GM20000 (cell line): Measurements from ENCODE around the gene RAD50.

Experiments
- DNase-seq: peaks from one replicate; pipeline ENCODE4 v3.0.0; 2012; ENCODE audit warnings: low spot score
- TF ChIP-seq, protein P1 (sequence below): IDR thresholded peaks from 2 replicates; pipeline ENCODE4 v1.5.1; 2012; ENCODE audit warnings: mild to moderate bottlenecking, control low read depth; ENCODE audit errors: extremely low read depth, missing control alignments

Gene RAD50

GRCh38 chr5:132664696-132665209 lies 108.0 kb downstream of the RAD50 start:
- TF ChIP-seq, protein P1, sequence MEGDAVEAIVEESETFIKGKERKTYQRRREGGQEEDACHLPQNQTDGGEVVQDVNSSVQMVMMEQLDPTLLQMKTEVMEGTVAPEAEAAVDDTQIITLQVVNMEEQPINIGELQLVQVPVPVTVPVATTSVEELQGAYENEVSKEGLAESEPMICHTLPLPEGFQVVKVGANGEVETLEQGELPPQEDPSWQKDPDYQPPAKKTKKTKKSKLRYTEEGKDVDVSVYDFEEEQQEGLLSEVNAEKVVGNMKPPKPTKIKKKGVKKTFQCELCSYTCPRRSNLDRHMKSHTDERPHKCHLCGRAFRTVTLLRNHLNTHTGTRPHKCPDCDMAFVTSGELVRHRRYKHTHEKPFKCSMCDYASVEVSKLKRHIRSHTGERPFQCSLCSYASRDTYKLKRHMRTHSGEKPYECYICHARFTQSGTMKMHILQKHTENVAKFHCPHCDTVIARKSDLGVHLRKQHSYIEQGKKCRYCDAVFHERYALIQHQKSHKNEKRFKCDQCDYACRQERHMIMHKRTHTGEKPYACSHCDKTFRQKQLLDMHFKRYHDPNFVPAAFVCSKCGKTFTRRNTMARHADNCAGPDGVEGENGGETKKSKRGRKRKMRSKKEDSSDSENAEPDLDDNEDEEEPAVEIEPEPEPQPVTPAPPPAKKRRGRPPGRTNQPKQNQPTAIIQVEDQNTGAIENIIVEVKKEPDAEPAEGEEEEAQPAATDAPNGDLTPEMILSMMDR: no peak
- DNase-seq: no peak

DNA sequence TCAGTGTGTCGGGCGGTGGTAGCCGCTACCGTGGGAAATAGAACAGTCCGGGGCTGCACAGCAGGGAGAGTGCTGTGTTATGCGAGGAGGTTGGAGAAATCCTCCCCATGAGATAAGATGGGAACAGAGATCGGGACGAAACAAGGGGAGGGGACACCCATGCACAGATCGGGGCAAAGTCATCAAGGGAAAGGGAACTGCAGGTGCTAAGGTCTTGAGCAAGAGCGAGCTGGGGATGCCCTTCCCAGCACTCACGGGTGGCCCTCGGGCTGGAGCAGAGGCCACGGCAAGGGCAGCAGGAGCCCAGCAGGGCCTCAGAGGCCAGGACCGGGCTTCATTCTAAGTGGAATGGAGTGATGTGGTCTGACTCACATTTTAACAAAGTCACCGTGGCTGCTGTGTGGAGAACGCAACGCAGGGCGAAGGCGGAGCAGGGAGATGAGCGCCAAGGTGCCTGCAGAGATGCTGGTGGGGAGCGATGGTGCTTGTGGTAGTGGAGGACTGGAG lies 108.8 kb downstream of the RAD50 start:
- DNase-seq: no peak

GRCh38 chr5:132666310-132667123 lies 109.7 kb downstream of the RAD50 start:
- no peak for DNase-seq
- TF ChIP-seq, protein P1: no peak

More for the DNA sequence above, 108.8 kb downstream of the RAD50 start:
- TF ChIP-seq, protein P1: no peak

GRCh38 chr5:132667309-132667708 lies 110.5 kb downstream of the RAD50 start:
- DNase-seq: no peak
- TF ChIP-seq, protein P1: no peak

GRCh38 chr5:132667761-132668705 lies 111.3 kb downstream of the RAD50 start:
- no peak for DNase-seq
- TF ChIP-seq, protein P1: no peak

DNA sequence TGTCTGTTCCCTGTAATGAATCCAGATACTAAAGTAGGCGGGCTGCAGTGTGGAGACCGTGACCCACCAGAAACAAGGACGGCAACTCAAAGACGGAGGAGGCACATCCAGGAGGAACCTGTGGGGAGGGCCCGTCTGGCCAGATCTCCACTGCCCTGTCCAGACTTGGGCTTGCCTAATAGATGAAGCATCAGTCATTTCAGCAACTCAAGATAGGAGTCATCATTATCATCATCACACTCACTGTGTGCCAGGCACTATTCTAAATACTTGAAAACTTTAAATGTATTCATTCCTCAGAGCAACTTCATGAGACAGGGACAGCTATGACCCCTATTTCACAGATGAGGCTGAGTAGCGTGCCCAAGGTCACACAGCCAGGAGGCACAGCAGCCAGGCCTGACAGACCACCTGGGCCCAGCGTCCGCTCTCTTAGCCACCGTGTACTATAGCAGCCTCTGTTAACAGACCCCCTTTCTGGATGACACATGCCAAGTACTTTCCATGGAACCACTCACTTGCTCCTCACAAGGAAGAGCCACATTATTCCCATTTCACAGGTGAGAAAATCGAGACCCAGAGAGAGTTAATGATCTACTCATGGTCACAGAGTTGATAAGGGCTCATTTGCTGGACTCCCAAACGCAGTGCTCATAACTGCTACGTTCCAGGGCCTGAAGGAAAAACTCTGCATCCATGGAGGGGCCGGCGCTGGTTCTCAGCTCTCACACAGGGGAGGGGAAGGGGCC lies 112.1 kb downstream of the RAD50 start:
- DNase-seq: no peak

More for the DNA sequence above, 112.1 kb downstream of the RAD50 start:
- TF ChIP-seq, protein P1: no peak
